ENCODE results near the gene MRPS10.

The MRPS10 gene

GRCh38 chr6:42217519-42218367 lies at the start of gene MRPS10:
Gene MRPS10, minus strand, starts transcription at chr6:42217861. Its CDS starts 12 bp downstream, at chr6:42217849.
- TF ChIP-seq CTCF (IDR thresholded peaks at IDR 0.05), result no peak

GRCh38 chr6:42266538-42266937 lies 48.9 kb upstream of the MRPS10 start:
- TF ChIP-seq CTCF (IDR thresholded peaks at IDR 0.05), result no peak

- TF ChIP-seq CTCF (IDR thresholded peaks at IDR 0.05), result no peak
These were observed 47.3 kb upstream of the MRPS10 start for GRCh38 chr6:42264852-42265390.

- no peak for TF ChIP-seq CTCF (IDR thresholded peaks at IDR 0.05)
These were observed 46.6 kb upstream of the MRPS10 start for GRCh38 chr6:42264162-42264851.

- no peak for TF ChIP-seq CTCF (IDR thresholded peaks at IDR 0.05)
These were observed 45.6 kb upstream of the MRPS10 start for GRCh38 chr6:42263165-42263728.

- peak; percentile 37 for TF ChIP-seq CTCF (IDR thresholded peaks at IDR 0.05)
These were observed 43.3 kb upstream of the MRPS10 start for GRCh38 chr6:42260972-42261371.

- no peak for TF ChIP-seq CTCF (IDR thresholded peaks at IDR 0.05)
These were observed 42.8 kb upstream of the MRPS10 start for GRCh38 chr6:42260396-42260888.

All from LNCAP (cell line).